Glomerular visceral epithelial cell (primary cell): Measurements from ENCODE around the gene AGBL4.
"Not testable (repeated sequence)": the region's sequence is repeated elsewhere in the genome, so short reads cannot be mapped to it uniquely, and the experiment has no call there.

Source experiments
- DNase-seq: peaks from one replicate; pipeline ENCODE4 v3.0.0-alpha.2; 2016; ENCODE audit errors: extremely low spot score

The AGBL4 gene

DNA sequence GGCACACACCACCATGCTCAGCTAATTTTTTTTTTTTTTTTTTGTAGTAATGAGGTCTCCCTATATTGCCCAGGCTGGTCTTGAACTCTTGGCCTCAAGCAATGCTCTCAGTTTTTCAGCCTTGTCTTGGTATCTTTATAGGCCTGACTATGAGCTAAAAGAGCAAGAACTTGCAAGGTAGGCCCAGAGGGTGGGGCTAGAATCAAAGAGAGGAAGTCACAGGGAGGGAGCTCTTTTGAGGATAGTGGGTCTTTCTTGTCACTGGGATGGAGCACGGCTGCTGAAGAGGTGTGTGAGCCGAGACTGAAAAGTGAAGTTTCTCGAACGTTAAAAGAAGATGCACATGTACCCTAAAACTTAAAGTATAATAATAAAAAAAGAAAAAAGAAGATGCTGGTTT lies 987.1 kb downstream of the AGBL4 start:
- no peak for DNase-seq

DNA sequence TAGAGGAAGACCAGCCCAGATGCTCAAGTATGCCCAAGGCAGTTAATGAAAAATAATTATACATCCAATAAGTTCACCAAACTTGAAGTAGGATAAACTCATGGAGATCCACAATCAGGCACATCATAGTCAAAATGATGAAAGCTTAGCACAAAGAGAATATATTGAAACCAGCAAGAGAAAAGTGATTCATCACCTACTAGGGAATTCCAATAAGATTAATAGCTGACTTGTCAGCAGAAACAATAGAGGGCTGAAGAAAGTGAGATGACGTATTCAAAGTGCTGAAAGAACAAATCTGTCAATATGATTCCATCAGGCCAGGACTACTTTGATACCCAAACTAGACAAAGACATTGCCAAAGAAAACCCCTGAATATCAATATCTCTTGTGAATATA lies 995.4 kb downstream of the AGBL4 start:
- no peak for DNase-seq

DNA sequence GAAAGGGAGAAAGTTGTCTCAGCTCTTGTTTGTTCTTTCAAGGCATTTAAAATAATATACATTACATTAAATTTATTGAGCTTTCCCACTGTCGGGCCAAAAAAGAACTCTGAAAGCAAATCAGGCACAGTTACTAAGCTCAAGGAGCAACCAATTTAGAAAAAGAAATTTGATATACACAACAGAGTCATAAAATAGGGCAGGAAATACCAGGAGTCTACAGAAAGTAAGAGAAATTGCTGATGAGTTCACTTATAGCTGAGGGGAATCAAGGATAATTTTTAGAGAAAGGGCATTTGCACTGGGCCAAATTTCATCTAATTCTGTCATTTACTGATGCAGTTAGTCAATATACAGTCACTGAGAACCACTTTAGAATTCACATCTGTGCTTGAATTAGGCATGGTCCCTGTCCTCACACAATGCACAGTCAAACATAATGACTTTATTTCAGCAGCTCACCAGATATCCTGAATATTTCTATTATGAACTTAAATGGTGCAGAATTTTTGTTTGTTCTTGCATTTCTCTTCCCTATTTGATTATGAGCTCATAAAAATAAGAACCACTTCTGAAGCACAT lies 997.4 kb downstream of the AGBL4 start:
- no peak for DNase-seq

DNA sequence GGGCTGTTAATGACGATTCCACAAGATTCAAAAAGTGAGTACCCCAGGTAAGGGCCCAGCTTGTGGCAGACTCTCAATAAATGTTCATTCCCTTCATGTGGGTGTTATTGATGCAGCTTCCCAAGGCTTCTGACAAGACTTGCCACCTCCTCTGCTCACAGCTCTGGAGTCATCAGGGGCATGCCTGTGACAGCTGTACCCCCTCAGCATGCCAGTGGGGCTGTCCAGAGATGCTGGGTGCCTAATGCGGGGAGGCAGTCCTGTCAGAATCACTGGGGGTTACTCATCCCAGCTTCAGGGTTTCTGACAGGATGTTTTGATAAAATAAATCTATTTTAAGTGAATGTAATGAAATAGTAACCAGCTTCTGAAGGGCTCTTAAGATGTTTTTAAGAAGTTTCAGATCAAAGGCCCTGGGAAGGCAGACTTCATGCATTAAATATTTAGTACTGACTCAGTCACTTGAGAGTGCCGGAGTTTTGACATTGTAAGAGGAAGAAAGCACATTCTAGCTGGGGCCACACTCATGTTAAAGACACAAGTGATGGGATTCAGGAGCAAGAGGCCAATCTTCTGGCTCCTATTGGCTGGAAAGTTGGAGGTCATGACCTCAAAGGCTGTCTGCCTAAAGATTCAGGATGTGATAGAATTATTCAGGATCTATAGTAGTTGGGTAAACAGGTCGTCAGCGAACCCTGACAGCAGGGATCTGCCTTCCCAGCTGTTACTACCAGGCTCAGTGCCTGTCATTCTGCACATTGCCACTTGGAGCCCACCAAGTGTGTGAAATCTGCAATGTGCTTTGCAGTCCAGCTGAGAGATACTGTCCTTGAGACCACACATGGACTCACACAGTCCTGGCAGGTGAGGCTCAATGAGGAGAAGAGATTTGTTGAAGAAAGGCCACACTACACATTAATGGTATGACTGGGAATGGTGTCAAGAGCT lies 1007.5 kb downstream of the AGBL4 start:
- no peak for DNase-seq

DNA sequence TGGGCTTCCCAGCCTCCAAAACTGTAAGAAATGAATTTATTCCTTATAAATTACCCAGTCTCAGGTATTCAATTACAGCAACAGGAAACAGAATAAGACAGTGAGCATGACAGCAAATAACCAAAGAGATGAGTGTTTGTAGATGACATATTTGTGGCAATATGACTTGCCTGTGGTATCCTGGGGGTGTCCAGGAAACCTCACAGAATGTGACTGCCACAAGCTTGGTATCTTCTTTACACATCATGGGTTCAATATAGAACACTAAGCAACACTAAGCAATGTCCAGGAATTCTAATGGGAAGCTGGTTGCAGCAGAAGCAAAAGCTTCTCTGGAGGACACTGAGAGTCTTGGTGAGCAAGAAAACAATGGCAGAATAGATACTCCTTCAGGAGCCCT lies 1010.7 kb downstream of the AGBL4 start:
- peak; percentile 0 for DNase-seq

DNA sequence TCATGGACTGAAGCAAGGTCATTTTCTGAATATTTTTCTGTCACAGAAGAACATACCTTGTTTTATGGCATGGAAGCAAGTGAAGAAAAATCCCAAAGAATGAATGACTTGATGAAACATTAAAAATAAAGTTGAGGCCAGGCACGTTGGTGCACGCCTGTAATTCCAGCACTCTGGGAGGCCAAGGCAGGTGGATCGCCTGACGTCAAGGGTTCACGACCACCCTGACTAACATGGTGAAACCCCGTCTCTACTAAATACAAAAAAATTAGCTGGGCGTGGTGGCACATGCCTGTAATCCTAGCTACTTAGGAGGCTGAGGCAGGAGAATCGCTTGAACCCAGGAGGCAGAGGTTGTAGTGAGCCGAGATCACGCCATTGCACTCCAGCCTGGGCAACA lies 1020.8 kb downstream of the AGBL4 start:
- not testable (repeated sequence) for DNase-seq

DNA sequence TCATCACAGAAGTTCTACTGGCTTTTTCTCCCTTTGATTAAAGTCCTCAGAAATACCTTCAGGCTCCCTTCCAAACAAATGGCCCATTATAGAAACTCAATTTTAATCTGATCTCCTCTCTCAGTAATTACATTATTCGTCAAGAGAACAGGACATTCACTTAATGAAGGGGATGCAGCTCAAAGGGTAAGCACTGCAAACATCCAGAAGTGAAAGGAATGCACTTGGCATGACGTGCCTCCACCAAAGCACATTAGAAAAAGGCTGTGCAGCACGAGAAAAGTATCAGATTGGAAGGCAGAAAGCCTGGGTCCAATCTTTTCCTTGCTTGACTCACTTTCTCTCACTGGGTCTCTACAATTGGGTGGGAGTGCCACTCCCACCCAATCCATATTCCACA lies 1024.4 kb downstream of the AGBL4 start:
- DNase-seq, result no peak

DNA sequence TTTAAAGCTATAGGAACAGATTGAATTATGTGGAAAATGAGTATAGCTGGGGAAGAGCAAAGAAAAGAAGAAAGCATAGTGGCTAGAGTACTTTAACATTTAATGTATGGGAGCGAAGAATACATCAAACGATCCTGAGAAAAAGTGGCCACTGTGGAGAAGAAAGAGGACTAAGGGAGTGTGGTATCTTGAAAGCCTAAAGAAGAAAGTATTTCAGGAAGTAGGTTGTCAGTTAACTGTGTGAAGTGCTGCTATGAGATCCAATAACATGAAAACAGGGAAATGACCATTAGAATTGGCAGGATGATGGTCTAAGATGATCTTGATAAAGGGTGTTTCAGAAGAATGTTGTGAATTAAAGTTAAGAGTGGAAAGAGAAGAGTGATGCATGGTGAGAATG lies 1027.4 kb downstream of the AGBL4 start:
- no peak for DNase-seq

DNA sequence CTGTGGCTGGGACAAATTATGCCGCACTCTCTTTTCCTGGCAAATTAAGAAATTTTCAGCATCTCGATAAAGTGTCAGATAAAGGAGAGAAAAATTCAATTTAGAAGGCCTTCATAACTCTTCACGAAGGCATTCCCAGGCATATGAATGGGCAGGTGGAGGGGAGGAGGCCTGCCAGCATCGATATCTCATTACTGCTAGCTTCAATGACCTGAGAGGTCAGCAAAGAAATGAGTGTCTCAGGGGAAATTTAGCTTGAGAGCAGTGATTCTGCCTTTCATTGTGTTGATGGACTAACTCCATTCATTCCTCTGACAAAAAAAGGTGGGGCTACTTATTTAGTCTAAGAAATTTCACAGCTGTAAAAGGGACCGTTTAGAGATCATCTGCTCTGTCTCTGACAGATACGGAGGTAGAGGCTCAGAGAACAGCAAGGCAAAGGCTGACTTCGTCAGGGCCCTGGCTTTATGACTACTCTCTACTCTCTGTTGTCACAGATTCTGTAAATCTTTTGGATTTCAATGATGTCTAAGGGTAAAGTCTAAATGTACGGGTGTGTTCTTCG lies 1035.0 kb downstream of the AGBL4 start:
- DNase-seq, result no peak

DNA sequence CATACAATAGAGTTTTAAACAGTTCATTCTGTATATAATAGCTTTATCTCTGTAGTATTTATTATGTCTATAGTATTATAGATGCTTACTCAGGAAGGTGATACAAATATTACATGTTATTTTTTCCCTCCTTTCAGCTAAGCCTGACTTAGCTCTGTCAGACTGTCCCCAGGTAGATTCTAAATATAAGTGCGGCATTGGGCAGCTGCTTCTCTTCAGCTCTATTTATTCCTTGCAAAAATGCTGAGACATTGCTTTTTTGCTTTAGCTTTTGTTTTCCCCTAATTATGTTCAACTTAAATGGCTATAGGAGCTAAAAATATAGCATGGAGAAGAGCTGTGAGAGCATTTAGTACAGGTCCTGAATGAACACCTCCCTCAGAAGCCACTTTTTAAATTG lies 1043.8 kb downstream of the AGBL4 start:
- DNase-seq, result no peak

DNA sequence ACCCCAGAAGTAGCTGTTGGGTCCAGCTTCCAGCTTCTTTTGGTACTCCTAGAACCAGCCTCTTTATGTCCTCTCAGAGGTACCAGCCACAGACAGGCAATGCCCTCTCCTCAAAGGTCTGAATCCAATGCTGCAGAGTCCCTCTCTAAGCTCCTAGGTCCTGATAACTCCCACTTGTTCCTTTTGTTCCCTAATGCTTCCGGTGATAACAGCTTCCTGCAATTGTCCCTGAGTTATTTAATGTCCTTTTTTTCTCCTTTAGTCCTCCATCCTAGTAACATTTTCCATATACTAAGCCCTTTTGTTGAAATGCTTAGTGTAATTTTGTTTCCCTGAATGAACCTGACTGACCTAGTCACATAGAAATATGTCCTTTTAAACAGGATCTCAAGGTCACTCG lies 1045.3 kb downstream of the AGBL4 start:
- no peak for DNase-seq

DNA sequence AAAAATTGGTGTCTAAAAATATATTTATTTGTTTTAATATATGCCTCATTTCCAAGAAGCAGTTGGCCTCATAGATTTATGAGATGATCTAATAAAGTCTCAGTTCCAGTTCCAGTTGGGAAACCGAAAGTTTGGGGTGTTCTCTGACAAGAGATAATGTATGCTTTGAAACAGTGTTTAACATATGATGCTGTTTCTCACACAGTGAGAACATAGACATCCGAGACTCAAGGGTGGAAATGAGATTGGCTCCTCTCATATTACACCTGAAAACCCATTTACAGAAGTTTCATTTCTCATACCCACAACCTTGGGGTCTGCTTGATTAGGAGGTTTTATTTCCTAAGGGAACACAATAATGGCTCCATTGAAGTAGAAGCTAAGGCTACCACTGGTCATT lies 1046.5 kb downstream of the AGBL4 start:
- DNase-seq, result no peak

DNA sequence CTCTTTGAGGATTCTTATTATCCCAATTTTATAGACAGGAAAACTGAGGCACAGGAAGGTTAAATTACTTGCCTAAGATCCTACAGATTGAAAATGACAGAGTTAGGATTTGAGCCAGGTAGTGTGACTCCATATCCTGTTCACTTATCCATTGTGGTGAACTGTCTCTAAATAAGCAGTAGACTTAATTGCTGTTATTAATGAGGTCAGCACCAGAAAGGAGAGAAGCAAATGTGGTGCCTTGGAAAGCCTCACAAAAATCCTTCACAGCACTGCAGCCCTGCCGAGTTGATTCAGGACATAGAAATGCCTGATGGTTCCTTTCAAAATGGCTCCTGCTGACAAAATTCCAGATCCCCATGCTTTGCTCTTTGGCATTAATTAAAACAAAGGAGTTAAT lies 1053.8 kb downstream of the AGBL4 start:
- no peak for DNase-seq

DNA sequence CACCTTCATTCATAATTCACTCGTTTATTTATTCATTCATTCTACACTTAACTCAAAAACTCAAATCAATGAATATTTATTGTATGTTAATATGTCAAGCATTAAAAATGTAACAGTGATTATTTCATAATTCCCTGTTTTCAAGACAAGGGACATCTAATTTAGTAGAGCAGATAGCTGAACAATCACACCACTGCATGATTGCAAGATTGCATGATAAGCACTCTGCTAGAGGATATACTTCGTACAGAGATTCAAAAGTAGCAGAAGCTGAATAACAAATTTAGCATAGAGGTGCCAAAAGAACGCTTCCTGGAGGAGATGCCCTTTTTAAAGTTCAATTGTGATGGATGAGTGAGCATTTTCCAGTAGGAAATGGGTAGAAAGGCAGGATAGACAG lies 1056.4 kb downstream of the AGBL4 start:
- no peak for DNase-seq

DNA sequence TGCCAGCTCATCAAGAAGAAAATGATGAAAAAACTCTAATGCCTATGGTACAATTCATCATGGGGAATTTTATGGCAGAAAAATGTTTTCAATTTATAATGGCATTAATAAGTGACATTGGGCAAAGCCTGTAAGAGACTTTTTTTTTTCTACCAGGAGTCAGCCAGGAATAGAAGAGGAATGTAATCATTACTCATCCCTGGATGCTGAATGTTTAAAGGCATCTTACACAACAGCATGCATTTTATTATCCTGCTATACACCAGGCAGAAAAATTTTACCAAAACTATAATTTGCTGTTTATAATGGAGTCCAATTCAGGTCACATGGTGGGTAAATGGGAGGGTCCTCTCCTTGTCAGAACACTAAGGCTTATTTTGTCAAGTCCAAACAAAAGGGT lies 1057.2 kb downstream of the AGBL4 start:
- no peak for DNase-seq

DNA sequence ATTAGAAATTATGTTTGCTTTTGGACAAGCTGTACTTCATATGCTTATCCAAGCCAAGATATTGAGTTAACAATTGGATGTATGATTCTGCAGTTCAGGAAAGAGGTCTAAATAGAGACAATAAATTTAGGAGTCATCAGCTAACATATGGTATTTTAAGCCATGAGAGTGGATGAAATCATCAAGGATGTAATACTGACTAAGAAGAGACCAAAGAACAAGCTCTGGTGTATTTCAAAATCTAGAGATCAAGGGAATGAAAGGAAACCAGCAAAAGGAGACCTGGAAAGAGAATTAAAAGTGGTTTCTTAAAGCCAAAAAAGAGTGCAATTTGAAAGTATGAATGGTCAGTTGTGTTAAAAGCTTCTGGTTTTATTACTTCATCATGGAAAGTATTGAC lies 1063.4 kb downstream of the AGBL4 start:
- DNase-seq, result no peak

DNA sequence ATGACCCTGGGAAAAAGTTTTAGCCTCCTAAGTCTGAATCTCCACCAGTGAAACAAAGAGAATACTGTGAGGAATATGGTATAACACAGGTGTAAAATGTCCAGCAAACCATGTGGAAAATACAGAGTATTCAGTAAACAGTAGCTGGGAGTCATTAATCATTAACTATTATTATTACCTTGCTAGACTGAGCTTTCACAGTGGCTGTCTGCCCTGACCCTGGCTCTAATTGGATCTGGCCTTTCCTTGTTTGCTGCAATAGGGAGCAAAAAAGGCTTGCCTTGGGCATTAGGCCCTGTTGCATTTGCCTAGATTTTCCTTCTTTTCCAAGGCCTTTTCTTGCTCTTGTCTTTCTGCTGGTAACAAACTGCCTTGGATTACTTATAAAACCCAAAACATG lies 1068.0 kb downstream of the AGBL4 start:
- DNase-seq, result no peak

DNA sequence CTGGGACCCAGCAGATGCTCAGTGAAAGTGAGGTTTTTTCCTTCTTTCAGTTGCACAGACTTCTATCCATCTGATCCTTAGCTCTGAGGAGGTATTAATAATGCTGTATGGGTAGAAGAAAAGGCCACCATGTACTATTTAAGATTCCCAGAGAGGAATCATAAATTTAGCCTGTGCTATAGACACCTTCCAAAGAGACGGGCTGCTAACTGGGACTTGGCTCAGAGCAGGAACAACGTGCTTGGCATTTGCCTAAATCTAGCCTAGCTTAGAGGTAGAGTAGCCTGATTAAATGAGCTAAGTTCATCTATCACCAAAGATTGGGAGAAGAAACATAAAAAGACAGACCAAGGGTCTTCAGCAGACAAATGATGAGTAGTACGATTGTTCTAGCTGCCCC lies 1070.1 kb downstream of the AGBL4 start:
- no peak for DNase-seq

DNA sequence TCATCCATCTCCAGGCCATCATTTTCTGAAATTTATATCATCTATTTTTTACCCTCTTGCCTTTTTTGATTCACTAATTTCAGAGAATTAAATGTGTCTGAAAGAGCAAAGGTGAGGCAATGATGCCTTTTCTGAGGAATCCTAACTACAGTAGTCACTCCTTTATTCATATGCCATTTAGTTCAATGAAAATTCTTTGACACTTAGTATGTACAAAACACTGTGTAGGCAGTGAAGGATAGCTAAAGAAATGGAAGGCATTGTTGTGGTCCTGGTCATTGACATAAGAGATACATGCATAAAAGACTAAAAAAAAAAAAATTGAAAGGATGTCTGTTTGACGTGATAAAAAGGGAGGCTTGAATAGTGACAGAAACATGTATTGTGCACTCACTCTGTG lies 1075.2 kb downstream of the AGBL4 start:
- no peak for DNase-seq

DNA sequence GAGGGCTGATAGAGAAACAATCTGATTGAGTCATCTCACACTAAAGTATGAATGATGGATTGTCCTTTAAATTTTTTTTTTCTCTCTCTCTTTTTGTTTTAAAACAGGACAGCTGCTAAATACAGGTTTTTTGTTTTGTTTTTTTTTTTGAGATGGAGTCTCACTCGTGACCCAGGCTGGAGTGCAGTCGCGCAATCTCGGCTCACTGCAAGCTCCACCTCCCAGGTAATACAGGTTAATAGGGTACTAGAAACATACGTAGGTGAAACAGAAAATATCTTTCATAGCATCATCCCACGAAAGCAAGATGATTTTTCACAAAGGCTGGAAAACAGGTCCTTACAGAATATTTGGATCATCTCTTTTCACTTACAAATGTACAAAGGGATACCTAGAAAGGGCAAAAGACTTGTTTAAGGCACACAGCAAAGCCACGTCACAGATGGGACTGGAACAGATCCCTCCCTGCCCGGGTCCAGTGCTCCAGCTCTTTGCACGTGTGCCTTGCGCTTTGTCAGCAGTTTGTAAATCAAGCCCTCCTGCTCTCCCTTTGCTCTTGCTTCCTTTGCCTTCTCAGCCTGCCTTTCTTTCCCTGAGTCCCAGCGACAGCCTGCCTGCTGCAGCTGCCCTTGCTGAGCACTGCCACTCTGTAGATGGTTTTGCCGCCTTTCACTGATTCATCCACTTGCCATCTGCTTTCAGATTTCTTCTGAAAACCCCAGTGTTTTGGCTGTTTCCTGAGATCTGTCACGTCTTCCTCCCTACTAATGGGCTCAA lies 1075.8 kb downstream of the AGBL4 start:
- DNase-seq, result peak; percentile 16

DNA sequence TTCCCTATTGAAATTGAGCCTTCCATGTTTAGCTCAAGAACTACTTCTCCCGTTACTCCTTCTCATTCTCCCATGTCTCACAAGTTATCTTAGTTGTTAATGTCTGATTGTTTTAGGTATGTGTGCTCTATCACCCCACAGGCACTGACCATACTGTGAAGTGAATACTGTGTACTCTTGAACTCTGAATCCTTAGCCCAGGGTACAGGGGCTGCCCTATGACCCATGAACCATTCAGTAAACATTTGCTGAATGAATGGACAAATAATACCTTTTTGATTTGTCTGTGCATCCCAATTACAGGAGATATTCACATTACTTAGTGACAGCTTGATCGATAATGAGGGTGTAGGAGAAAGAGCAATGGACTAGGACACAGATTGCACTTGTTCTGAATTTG lies 1077.7 kb downstream of the AGBL4 start:
- DNase-seq, result no peak

DNA sequence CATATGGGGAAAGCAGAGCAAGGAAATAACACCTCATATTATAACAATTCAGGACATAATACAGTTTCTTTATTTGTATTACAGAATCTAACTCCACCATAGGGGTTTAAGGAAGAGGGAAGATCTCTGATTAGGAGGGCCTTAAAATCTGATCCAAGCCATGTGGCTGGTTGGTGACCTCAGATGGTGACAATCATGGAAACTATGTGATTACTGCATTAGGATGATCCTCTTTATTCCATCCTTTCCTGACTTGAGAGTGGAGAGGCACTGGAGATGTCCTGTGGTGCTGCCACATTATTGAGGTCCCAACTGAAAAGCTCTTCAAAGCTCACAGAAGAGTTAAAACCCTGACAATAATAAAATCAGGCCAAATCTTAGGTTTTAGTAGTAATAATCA lies 1078.9 kb downstream of the AGBL4 start:
- no peak for DNase-seq
